Activated B cell treated with CpG ODN at 0.5 μM for 24 hours (primary cell): Measurements from ENCODE around the gene YKT6. TPM values are rescaled to one million over a fixed set of nuclear protein-coding genes. Genes with fewer than 3 reads are reported as not detected.

ENCODE experiments used
- ATAC-seq: fragments of 200-7000 bp; cut with Tn5 transposase; one replicate; pipeline ENCODE4 v1.10.0; 2021; ENCODE audit warnings: low read depth, mild to moderate bottlenecking, moderate library complexity
- CTCF ChIA-PET: fragments of 350-600 bp; sonication (Branson Sonifier 250); formaldehyde crosslinking; loops from one replicate; lab custom pipeline; 2021; ENCODE audit warnings: antibody characterized with exemption; lab: Charles Lee
- POLR2A ChIA-PET: fragments of 350-600 bp; sonication (Branson Sonifier 250); formaldehyde crosslinking; loops from one replicate; lab custom pipeline; 2021; ENCODE audit warnings: antibody characterized with exemption; lab: Charles Lee
- DNase-seq: peaks from one replicate; pipeline ENCODE4 v3.0.0; 2022
- H3K27ac Mint-ChIP-seq: one replicate; pipeline ENCODE4 v1.8.0; 2020; ENCODE audit warnings: mixed read lengths
- H3K27me3 Mint-ChIP-seq: one replicate; pipeline ENCODE4 v1.8.0; 2021; ENCODE audit warnings: mixed read lengths
- H3K36me3 Mint-ChIP-seq: one replicate; pipeline ENCODE4 v1.8.0; 2021; ENCODE audit warnings: low read depth, mixed read lengths
- H3K4me1 Mint-ChIP-seq: one replicate; pipeline ENCODE4 v1.8.0; 2021; ENCODE audit warnings: mixed read lengths
- H3K4me3 Mint-ChIP-seq: one replicate; pipeline ENCODE4 v1.8.0; 2020; ENCODE audit warnings: mild to moderate bottlenecking, mixed read lengths
- H3K9me3 Mint-ChIP-seq: one replicate; pipeline ENCODE4 v1.8.0; 2020; ENCODE audit warnings: mixed read lengths
- intact Hi-C: fragments of 100-400 bp; cut with micrococcal nuclease; formaldehyde crosslinking; loops from one replicate; pipeline ENCODE4 v1.15.1; 2024
- total RNA-seq: library from RNA; stranded (reverse); gene quantifications from 2 replicates; pipeline ENCODE4 v1.2.3, GENCODE V29; 2022
- TF ChIP-seq, protein P1 (sequence below): fragments of 200-600 bp; IDR thresholded peaks from one replicate; pipeline ENCODE4 v1.8.0; 2022; ENCODE audit warnings: antibody characterized with exemption, mild to moderate bottlenecking

The YKT6 gene
- total RNA-seq, 1 donor from 2014 or later: 78.2 TPM

DNA sequence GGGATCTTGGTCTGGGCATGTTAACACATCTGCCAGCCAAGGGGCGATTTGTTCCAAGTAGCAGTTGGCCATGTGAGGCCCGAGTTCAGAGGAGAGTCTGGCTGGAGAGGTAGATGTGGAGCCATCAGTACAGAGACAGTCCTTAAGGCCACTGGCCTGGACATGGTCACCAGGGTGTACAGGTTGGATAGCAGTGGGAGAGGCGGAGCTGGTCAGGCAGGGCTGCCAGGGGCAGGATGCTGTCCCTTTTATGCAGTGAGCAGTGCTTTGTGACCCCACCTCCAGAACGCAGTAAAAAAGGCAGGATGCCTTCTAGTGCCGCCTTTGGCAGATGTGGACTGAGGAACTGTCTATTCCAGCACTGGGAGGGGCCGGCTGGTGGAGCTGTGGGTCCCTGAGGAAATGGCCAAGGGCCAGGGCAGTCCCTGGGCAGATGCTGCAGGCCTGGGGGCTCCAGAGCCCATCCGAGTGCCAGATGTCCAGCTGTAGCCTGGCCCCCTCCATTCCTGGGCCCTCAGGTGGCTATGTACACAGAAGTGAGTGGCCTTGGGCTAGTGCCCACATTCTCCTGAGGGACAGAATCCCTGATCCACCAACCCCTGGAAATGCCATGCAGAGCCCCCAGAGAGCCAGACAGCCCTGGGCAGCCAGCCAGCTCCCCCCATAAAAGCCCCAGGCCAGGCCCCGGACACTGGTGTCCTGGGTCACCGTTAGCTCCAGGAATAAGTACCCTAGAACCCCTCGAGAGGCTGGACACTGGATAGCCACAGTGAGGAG lies 42.5 kb upstream of the YKT6 start:
- Mint-ChIP-seq H3K4me1 (no peaks in the 10 kb centered on the region), H3K9me3 (no peaks in the 10 kb centered on the region), H3K4me3 (no peak overlapping the region), H3K27ac (no peak overlapping the region), H3K27me3 (no peaks in the 10 kb centered on the region), H3K36me3 (no peaks in the 10 kb centered on the region)
- CTCF ChIA-PET: no interaction called here
- DNase-seq: no peak
- ATAC-seq: no peak
- TF ChIP-seq, protein P1, sequence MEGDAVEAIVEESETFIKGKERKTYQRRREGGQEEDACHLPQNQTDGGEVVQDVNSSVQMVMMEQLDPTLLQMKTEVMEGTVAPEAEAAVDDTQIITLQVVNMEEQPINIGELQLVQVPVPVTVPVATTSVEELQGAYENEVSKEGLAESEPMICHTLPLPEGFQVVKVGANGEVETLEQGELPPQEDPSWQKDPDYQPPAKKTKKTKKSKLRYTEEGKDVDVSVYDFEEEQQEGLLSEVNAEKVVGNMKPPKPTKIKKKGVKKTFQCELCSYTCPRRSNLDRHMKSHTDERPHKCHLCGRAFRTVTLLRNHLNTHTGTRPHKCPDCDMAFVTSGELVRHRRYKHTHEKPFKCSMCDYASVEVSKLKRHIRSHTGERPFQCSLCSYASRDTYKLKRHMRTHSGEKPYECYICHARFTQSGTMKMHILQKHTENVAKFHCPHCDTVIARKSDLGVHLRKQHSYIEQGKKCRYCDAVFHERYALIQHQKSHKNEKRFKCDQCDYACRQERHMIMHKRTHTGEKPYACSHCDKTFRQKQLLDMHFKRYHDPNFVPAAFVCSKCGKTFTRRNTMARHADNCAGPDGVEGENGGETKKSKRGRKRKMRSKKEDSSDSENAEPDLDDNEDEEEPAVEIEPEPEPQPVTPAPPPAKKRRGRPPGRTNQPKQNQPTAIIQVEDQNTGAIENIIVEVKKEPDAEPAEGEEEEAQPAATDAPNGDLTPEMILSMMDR: no peak
- intact Hi-C loops: no loop called here
- POLR2A ChIA-PET: no interaction called here

DNA sequence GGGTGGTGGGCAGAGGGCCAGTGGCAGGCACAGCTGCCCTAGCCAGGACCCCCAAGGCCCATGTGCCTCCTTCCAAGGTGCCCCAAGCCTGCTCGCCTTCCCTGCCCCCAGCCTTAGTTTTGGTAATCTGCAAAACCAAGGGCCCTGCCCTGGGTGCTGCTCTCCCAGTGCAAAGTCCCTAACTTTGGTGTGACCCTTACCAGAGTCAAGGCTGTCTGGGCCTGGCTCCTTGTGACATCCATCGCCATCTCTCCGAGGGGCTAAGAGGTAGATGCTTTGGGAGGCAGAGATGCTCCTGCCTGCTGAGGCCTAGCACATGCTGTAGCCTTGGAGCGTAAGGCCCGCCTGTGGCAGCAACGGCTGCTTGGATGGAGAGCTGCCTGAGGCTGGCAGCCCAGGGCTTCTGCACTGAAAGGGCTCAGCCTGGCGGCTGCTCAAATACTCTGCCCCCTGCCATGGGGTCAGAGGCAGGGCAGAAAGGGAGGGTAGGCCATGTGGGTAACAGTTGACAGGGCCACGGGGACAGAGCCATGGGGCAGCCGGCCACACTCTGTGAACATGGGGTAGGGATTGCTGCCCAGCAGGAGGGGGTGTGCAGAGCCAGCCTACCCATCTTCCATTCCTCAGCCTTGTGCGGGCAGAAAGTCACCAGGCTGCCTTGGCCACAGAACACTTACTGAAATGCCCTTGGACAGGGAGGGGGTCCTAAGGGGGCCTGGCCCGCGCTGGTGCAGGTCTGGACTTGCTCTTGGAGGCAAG lies 41.7 kb upstream of the YKT6 start:
- Mint-ChIP-seq H3K9me3 (peaks cover 2% of the 10 kb centered on the region), H3K27ac (no peak overlapping the region), H3K36me3 (no peaks in the 10 kb centered on the region), H3K4me3 (no peak overlapping the region), H3K27me3 (no peaks in the 10 kb centered on the region), H3K4me1 (no peaks in the 10 kb centered on the region)
- intact Hi-C loops: no loop called here
- TF ChIP-seq, protein P1: no peak
- DNase-seq (no peak), ATAC-seq (no peak)
- ChIA-PET POLR2A (no interaction called here), CTCF (no interaction called here)

DNA sequence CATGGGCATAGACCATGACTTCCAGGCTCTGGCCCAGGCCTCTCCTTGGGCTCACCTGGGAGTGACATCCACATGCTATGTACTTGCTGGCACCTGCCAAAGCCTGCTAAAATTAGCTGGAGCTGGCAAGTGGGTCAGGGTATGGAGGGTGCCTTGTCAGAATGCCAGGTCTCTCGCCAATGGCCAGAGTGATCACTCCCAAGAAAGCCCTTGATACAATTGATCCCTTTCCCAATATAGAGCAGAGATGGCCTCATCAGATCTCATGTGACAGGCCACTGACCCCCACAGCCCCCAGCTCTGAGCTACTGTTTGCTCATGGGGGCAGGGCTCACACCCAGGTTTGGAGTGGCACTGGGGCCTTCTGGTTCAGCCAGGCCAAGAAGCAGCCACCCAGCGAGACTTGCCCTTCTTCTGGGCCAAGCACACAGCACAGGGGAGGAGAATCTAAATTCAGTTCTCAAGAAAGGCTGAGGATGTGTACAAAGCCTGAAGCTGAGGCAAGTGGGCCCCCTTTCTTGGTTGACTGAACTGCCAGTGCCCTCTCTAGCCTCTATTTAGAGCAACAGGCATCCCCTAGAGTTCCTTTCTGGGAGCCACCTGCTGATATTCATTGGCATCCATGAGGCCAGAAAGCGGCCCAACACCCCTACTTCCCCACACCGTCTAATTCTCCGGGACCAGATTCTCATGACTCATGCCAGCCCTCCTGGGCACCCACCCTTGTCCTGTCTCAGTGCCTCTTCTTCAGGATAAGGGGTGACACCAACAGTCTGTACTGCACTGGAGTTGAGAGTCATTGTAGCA lies 40.8 kb upstream of the YKT6 start:
- ChIA-PET CTCF (no interaction called here), POLR2A (no interaction called here)
- peaks cover 9% of the 10 kb centered on the region for H3K9me3 Mint-ChIP-seq
- ATAC-seq (no peak), DNase-seq (no peak)
- no peaks in the 10 kb centered on the region for H3K4me1 Mint-ChIP-seq
- TF ChIP-seq, protein P1: no peak
- H3K4me3 Mint-ChIP-seq: no peak overlapping the region
- no peaks in the 10 kb centered on the region for H3K36me3 Mint-ChIP-seq
- no peak overlapping the region for H3K27ac Mint-ChIP-seq
- no peaks in the 10 kb centered on the region for H3K27me3 Mint-ChIP-seq
- intact Hi-C loops: no loop called here

- no peak overlapping the region for H3K27ac Mint-ChIP-seq
- ChIA-PET POLR2A (no interaction called here), CTCF (no interaction called here)
- H3K27me3 Mint-ChIP-seq: no peaks in the 10 kb centered on the region
- no peak for DNase-seq
- intact Hi-C loops: no loop called here
- TF ChIP-seq, protein P1: no peak
- peaks cover 9% of the 10 kb centered on the region for H3K9me3 Mint-ChIP-seq
- H3K36me3 Mint-ChIP-seq: no peaks in the 10 kb centered on the region
- ATAC-seq: no peak
- H3K4me1 Mint-ChIP-seq: no peaks in the 10 kb centered on the region
- no peak overlapping the region for H3K4me3 Mint-ChIP-seq
Observed at GRCh38 chr7:44161371-44161770, 39.4 kb upstream of the YKT6 start.

GRCh38 chr7:44162179-44162578 lies 38.6 kb upstream of the YKT6 start:
- Mint-ChIP-seq H3K4me1 (no peaks in the 10 kb centered on the region), H3K27me3 (no peaks in the 10 kb centered on the region), H3K27ac (no peak overlapping the region), H3K4me3 (no peak overlapping the region), H3K36me3 (no peaks in the 10 kb centered on the region), H3K9me3 (peaks cover 9% of the 10 kb centered on the region)
- CTCF ChIA-PET: no interaction called here
- no peak for ATAC-seq
- POLR2A ChIA-PET: no interaction called here
- intact Hi-C loops: no loop called here
- no peak for DNase-seq
- TF ChIP-seq, protein P1: no peak
